HG03342 (cell line): ENCODE data around the gene NCKAP1.
"Not testable (repeated sequence)": the region's sequence is repeated elsewhere in the genome, so short reads cannot be mapped to it uniquely, and the experiment has no call there.

Experiments used
- ATAC-seq: cut with Tn5 transposase; IDR thresholded peaks from one replicate; pipeline ENCODE4 v1.9.1; 2021; ENCODE audit warnings: mild to moderate bottlenecking, moderate library complexity; ENCODE audit not compliant: unreplicated experiment

The NCKAP1 gene

DNA sequence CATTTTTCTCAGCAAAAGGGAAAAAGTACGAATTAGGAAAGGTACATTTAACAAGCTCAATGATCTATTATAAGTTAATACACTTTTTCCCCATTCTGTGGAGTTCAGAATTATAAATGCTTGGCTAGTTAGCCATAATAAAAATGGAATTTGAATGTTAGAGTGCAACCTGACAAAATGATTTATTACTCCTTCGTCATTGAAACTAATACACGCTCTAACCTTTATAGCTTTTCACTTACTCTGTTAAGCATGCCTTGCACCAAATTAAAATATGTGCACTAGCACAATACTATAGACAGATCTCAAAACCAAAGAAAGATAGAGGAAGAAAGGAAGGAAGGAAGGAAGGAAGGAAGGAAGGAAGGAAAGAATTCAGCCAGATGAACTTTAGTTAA is 125.7 kb downstream of the NCKAP1 start:
- ATAC-seq, result no peak

DNA sequence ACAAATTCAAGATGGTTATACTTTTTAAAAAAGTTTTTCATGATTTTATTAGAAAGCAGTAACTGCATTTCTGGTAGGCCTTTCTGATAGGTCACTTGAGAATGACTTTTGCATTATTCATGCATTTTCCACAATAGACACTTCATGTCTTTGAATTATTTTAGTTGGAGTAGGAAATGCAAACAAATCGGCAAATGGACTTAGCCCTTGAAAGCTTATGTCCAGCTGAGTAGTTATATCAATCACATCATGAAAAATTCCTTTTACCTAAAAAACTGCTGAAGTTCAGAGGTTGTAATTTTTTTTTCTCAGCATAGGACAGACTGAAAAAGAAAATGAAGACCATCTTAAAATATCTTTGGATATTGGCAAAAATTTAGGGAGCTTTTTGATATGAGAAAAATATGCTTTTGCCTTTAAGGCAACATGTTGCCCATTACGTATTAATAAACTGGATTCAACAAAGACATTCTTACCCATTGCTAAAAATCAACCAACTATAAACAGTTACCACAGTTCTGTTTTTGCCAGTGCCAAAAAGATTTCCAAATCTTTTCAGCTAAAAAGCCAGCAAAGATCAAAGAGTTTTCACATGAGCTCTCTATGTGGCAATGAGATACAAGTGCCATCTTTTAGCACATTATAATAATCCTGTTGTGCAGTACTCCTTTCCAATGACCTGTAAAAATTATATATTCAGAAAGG is 126.3 kb downstream of the NCKAP1 start:
- no peak for ATAC-seq

DNA sequence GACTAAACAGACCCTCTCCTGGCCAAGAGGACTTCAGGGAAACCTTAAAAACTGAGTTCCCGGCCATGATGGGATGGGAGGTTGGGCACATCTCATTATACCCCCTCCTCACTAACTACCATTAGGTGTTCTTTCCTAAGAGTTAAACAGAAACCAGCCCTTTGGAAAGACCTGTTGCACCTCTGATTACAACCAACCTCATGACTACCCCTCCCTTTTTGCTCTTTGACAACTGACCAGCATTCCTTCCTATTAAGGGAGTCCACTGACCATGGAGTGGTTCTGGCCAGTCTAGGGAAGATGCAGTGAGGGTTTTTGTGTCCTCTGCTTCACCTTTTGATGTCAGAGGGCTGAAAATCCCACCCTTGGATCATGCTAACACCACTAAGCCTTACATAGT is 127.3 kb downstream of the NCKAP1 start:
- no peak for ATAC-seq

DNA sequence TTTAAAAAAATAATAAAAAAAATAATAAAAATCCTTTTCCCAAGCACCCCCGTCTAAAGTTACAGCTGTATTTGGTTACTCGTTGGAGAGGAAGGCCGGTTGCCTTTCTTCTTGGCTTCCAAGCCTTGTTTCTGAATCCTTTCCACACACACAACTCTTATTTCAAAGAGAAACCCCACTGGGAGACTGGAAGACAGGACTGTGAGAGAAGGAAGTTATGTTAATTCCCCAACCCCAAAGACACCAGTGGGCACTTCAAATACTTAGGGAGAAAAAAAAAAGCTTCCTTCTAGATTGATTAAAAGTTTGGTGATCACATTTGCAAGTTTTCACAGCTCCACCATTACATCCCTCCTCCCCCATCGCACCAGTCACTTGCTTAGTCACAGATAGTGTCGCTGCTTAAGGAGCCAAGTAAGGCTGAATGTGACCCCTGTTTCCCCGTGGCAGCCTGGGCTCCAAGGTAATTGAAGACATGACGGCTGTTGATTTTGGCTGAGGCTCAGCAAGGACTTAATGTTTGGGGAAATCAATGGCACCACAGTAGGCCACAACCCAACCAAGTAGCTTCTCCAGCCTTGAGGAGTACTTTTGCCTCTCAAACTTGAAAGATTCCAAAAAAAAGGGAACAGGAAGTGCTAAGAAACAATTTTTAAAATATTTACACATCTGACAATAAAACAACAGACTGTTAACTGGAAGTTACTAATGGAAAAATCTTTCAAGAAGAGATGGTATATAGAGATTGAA is 131.0 kb downstream of the NCKAP1 start:
- ATAC-seq, result no peak

DNA sequence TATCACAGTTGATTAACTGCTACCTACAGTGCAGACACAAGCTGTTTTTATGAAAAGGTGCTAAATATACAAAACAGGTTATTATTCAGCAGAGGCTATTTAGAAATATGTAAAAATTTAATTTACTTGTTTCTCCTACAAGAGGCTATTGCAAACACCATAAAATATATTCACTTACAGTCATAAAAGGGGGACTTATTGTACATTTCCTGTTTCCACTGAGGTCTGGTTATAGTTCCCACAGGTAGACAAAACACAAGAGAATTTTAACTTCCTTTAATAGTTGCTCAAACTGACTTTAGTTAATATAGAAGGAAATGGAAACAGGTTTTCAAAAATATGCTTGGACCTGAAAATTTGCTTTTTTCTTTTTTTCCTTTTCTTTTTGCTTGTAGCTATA is 131.8 kb downstream of the NCKAP1 start:
- peak; percentile 65 for ATAC-seq

DNA sequence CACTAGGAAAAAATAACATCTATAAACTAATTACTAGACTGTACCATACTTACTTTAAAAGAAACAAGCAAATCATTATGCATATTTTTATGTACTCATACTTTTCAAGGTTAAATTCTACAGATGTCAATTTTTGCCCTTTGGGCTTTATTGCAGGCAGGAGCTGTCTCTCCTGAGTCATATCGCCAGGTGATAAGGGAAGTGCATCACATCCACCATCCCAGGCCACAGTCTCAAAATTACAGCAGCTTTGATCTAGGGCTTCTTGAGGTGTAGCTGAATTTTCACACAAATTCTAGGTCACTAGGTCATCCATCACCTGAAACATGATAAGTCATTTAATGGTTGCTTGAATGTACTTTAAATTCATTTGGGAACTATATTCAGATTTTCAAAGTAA is 133.4 kb downstream of the NCKAP1 start:
- ATAC-seq, result no peak

DNA sequence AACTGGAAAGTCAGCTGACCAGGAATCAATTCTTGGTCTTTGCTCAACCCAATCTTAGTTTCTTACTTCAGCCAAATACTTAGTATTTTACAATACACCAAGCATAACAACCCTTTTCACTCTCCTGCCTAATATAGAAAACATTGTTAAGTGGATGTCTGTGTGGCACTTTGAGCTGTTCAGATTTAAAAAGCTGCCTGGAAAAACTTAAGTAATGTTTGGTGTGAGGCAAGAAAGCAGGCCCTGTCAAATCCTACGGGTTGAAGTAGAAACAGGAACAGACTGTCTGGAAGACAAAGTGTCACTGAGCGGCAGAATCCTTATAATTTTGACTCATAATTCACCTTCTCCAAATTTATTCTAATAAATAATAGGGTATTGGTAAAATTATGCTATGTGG is 134.7 kb downstream of the NCKAP1 start:
- no peak for ATAC-seq

DNA sequence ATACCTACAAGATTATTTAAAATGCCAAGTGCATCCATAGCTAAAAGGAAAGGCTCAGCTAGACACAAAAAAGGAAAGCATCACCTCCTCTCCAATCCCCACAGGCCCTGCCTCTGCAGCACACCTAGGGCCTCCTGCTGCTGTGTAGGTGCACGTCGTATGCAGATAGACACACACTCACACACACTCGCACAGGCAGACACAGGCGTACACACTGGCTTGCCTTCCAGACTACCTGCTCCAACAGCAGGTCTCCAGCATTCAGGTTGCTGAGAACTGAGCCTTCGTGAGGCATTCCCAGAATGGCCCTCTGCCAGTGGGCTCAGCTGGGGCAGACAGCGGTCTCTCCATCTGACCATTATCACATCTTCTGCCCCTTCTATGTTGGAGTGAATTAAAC is 136.5 kb downstream of the NCKAP1 start:
- ATAC-seq, result no peak

DNA sequence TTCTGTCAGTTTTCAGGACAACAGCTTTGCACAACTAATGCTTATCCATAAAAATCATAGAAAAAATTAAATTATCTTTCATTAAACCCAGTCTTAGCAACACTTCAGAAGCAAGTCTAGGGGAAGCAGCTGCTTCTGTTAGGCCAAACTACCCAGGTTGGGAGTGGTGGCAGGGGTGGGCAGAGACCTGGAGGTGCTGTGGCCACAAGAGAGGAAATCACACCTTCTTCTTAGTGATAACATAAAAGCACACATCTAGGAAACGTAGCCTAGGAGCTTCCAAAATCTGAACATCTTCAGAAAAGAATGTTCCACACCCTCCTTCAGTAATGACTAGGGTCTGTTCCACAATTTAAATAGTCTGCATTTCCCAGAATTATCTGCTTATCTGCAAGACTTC is 139.5 kb downstream of the NCKAP1 start:
- ATAC-seq, result no peak

DNA sequence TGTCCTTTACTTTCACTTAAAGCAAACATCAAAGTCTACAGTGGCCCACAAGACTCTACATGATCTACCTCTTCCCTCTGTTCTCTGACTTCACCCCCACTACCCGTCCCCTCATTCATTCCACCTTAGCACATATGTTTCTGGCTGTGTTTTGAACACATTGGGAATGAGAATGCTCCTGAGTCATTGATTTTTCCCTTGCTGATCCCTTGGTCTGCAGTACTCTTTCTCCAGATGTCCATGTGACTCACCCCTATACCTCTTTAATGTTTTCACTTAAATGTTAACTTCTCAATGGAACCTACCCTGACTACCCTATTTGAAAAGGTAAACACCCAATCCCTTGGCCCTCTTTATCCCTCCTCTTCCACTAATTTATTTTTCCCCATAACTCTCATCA is 141.1 kb downstream of the NCKAP1 start:
- ATAC-seq, result no peak

DNA sequence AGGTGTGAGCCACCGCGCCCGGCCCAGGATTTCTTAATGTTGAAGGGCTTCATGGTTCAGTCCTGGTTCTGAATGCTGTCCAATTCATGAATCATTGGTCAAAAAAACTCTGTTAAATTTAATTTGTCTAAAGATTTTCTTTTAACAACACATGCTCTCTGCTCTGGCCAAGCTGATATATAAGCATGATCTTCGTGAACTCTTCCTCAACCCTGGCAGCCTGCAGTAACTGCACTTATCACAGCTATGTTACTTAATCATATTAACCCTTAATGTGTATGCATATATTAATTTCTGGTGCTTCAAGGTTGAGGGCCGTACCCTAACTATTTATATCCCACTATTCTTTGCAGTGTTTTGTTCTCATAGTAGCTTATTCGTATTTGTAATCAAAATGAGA is 142.5 kb downstream of the NCKAP1 start:
- ATAC-seq, result no peak

DNA sequence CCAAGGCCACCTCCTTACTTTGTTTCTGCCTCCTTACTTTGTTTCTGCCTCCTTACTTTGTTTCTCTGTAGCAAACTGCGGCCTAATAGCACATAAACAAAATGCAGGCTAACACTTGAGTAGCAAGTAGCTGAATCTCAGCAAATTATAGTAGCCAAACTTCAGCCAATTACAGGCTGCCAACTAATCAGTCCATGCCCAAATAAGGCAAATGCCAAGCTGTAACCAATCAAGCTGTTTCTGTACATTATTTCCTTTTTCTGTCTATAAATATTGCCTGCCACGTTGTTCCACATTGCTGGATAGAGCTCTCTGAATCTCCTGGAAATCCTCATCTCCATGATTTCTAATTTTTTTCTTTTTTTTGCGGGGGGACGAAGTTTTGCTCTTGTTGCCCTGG is 143.1 kb downstream of the NCKAP1 start:
- ATAC-seq, result no peak

DNA sequence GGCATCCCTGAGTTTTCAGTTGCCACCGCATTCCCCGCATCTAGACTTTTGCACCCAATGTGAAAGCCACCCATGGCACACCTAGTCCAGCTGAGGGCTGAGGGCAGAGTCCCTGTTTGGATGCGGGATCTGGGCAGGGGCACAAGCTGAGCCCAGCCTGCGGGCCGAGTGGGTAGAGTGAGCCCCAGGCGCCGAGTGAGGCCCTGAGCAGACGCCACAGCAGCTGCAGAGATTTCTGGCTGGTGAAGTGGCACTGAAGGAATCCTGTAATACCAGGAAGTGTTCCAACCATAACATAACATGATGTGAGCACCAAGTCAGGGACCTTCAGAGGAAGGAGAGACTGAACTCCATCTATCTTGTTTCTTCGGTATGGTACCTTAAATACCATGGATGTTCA is 144.1 kb downstream of the NCKAP1 start:
- ATAC-seq, result no peak

DNA sequence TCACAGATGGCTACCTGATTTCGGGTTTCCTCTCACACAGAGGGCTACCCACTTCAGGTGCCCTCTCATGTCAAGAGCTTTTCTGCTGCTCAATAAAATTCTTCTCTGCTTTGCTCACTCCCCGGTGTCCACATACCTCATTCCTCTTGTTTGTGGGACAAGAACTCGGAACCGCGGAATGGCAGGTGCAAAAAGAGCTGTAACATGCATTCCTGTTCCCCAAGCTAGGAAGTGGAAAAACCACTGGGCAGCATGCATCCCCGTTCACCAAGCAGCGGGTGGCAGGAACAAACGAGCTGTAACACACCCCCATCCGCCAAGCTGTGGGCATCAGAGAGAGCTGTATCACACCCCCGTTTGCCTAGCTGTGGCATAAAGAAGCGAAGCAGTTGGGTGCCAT is 144.6 kb downstream of the NCKAP1 start:
- ATAC-seq, result no peak

DNA sequence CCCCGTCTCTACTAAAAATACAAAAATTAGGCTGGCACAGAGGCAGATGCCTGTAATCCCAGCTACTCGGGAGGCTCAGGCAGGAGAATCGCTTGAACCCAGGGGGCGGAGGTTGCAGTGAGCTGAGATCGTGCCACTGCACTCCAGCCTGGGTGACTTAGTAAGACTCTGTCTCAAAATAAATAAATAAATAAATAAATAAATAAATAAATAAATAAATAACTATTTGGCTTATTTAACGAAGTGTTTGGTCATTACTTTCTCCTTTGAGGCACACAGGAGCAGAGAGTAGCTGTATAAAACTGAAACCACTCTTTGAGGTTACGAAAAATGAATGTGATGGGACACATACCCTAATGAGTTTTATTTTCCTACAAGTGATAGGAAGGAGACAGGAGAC is 145.2 kb downstream of the NCKAP1 start:
- ATAC-seq, result not testable (repeated sequence)

DNA sequence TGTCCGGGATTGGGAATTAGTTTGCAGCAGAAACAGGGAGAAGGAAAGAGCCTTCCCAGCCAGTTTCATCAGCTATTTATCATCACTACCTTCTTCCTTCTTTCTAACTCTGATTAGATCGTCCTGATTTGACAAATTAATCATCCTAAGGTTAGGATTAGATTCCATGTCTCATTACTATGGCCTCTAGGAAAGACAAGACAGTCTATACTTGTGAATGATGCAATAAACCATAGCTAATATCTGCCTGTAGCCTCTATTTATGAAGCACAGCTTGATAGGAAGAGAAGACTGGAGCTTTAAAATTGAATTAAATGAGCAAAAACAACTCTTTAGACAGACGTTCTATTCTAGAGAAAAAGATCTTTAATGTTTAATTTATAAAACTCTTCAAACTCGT is 146.6 kb downstream of the NCKAP1 start:
- ATAC-seq, result no peak

DNA sequence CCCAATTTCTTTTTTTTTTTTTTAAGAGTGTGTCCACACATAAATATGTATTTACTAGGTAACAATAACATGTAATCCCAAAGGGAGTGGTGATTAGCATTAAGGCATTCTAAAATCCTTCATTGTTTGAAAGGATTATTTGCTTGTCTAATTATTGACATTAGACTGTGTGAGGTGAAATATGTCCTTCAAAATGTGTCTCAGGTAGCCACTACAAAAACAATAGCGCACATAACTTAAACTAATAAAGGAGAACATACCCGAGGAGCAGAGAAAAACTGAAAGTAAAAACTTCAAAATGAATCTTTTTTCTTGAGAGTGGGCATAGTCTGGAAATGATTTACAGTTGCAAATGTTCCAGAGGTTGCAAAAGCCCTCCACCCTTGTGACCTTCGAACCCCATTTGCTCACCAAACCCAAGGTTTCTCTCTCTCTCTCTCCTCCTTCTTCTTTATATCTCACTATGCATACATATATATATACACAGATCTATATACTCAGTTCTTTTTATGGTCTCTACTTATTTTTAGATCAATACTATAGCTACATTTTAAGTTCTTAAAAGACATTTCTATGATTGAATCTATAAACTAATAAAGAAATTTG is 147.4 kb downstream of the NCKAP1 start:
- no peak for ATAC-seq

DNA sequence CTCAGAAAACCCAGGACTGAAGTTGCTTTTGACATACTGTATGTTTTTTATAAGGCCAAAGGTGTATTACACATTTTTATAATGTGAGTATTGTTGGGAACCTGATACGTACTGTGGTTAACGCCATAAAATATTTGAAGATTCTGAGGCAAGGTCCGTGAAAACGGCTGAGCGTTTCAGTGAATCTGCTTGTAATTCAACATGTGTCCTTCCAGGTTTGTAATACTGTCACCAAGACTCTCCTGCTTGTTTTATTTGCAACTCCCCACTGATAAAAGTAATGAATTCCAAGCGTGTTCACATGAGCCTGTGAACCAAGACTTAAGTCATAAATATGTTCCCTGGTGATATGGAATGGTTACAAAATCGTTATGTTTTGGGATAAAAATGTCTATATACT is 148.0 kb downstream of the NCKAP1 start:
- ATAC-seq, result no peak

DNA sequence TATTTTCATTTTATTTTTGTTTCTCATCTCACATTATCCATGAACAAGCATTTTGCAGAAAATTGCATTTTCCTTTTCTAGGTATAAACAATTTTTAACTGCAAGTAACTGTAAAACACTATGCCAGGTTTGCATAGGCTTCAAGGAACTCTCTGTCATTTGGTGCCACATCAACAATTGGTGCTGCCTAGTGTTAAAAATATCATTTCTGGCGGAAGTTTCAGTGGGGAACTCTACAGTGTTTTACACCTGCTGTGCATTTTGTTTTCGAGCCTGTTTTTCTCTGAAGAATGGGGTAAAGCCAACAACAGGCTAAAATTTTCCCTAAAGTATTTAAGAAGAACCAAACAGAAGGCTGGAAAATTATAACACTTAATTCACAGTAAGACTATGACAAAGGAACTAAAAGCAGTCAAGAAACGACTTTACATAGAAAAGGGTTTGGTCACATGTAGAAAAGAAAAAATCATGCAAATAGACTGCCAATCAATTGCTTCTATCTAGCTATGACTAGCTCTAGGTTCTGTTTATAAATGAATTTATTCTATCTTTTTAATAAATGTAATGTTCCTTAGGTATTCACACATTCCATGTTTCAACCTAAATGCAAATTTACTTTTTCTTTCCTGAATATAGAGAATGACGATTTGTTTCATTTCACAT is 150.4 kb downstream of the NCKAP1 start:
- no peak for ATAC-seq

DNA sequence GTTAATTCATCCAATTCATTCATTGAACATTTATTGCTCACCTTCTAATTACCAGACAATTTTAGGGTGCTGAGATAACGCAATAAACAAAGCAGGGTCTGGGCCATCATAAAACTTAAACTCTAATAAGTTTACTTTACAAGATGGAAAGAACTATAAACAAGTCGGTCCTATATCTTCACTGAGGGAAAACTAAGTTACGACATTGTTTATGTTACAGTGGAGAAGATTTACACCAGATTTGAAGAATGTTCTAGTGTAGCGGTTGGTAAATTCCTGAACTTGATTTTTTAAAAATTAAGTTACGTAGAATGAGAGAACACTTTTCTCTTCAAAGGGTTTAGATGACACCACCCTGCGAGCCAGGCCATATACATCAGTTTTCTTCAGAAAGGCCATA is 151.2 kb downstream of the NCKAP1 start:
- ATAC-seq, result no peak

DNA sequence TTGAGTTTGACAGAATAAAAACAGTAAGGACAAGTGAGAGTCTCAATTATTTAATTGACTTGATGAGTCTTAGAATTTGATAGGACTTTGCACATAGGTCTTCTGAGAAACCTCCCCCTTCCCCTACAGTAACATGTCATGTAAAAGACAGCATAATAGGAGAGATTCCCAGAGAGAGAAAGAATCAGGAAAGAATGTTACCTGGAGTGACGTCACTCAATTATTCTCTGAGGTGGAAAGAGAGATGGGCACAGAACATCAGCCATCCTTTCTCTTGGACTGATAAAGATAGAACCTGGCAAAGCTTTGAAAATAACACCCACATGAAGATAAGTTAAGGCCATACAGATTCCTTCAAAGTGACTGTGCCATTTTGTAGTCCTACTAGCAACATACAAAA is 152.5 kb downstream of the NCKAP1 start:
- ATAC-seq, result no peak

DNA sequence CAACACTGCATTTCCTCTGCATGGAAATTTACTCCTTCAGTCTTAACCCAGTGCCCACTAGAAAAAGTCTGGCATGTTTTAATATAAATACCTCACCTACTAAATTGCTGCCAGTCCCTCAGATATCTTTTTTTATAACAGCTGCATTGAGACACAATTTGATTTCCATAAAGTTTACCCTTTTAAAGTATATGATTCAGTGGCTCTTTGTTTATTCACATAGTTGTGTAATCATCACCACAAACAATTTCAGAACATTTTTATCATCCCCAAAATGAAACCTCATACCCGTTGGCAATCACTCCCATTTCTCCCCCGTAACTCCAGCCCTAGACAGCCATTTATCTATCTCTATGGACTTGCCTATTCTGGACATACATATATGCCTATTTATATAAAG is 154.8 kb downstream of the NCKAP1 start:
- no peak for ATAC-seq
